ENCODE measurements around the gene GPS2.

The GPS2 gene

DNA sequence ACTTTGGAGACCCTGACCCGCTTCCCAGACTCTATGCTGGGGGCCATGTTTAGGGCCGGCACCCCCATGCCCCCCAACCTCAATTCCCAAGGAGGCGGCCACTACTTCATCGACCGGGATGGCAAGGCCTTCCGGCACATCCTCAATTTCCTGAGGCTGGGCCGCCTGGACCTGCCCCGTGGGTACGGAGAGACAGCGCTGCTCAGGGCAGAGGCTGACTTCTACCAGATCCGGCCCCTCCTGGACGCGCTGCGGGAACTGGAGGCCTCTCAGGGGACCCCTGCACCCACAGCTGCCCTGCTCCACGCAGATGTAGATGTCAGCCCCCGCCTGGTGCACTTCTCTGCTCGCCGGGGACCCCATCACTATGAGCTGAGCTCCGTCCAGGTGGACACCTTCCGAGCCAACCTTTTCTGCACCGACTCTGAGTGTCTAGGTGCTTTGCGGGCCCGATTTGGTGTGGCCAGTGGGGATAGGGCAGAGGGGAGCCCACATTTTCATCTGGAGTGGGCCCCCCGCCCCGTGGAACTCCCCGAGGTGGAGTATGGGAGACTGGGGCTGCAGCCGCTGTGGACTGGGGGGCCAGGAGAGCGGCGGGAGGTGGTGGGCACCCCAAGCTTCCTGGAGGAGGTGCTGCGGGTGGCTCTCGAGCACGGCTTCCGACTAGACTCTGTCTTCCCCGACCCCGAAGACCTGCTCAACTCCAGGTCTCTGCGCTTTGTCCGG lies 37.9 kb upstream of the GPS2 start:
- Histone ChIP-seq H3K4me3 (ENCODE audit: low read length) (no peak overlapping the region), H3K9me3 (ENCODE audit: control insufficient read depth, insufficient read depth, low read length) (no peaks in the 10 kb centered on the region), H3K27ac (ENCODE audit: low read length) (no peak overlapping the region), H3K36me3 (ENCODE audit: control insufficient read depth, insufficient read depth, low read length) (no peaks in the 10 kb centered on the region), H3K27me3 (ENCODE audit: control insufficient read depth, insufficient read depth, low read length) (no peaks in the 10 kb centered on the region), H3K4me1 (ENCODE audit: control insufficient read depth, insufficient read depth, low read length) (peaks cover 4% of the 10 kb centered on the region; the same call in 1 of the 2 replicates)
- DNase-seq (ENCODE audit: low read depth, low spot score), result no peak
- WGBS (ENCODE audit: insufficient coverage, insufficient read length), result no CpG with 5 or more reads among the region's 37 CpGs

- no peaks in the 10 kb centered on the region for H3K36me3 ChIP-seq (ENCODE audit: control insufficient read depth, insufficient read depth, low read length)
- WGBS (ENCODE audit: insufficient coverage, insufficient read length), result no CpG with 5 or more reads among the region's 10 CpGs
- no peak for DNase-seq (ENCODE audit: low read depth, low spot score)
Measured at GRCh38 chr17:7352503-7352889, 37.3 kb upstream of the GPS2 start.

GRCh38 chr17:7351665-7352502 lies 36.7 kb upstream of the GPS2 start, which contains the start of gene KCTD11:
Gene KCTD11 (plus strand): TSS chr17:7352162.
- Histone ChIP-seq H3K9me3 (ENCODE audit: control insufficient read depth, insufficient read depth, low read length) (no peaks in the 10 kb centered on the region), H3K27ac (ENCODE audit: low read length) (no peak within 1 kb of the TSS), H3K36me3 (ENCODE audit: control insufficient read depth, insufficient read depth, low read length) (no peaks in the 10 kb centered on the region), H3K27me3 (ENCODE audit: control insufficient read depth, insufficient read depth, low read length) (no peaks in the 10 kb centered on the region), H3K4me3 (ENCODE audit: low read length) (peak within 1 kb of the TSS; percentile 69; the same call in 1 of the 2 replicates), H3K4me1 (ENCODE audit: control insufficient read depth, insufficient read depth, low read length) (peaks cover 4% of the 10 kb centered on the region; the same call in 1 of the 2 replicates)
- WGBS (ENCODE audit: insufficient coverage, insufficient read length), result no CpG with 5 or more reads among the region's 91 CpGs
- no peak for DNase-seq (ENCODE audit: low read depth, low spot score)

More at GRCh38 chr17:7352503-7352889, 37.3 kb upstream of the GPS2 start:
- Histone ChIP-seq H3K27ac (ENCODE audit: low read length) (no peak overlapping the region), H3K4me1 (ENCODE audit: control insufficient read depth, insufficient read depth, low read length) (peaks cover 4% of the 10 kb centered on the region; the same call in 1 of the 2 replicates), H3K27me3 (ENCODE audit: control insufficient read depth, insufficient read depth, low read length) (no peaks in the 10 kb centered on the region), H3K9me3 (ENCODE audit: control insufficient read depth, insufficient read depth, low read length) (no peaks in the 10 kb centered on the region), H3K4me3 (ENCODE audit: low read length) (peak overlapping the region; percentile 69; the same call in 1 of the 2 replicates)

GRCh38 chr17:7348478-7349242 lies 33.5 kb upstream of the GPS2 start:
- peaks cover 3% of the 10 kb centered on the region; the same call in 1 of the 2 replicates for H3K4me1 ChIP-seq (ENCODE audit: control insufficient read depth, insufficient read depth, low read length)
- H3K9me3 ChIP-seq (ENCODE audit: control insufficient read depth, insufficient read depth, low read length), result no peaks in the 10 kb centered on the region
- no peaks in the 10 kb centered on the region for H3K27me3 ChIP-seq (ENCODE audit: control insufficient read depth, insufficient read depth, low read length)
- no CpG with 5 or more reads among the region's 19 CpGs for WGBS (ENCODE audit: insufficient coverage, insufficient read length)
- no peak overlapping the region for H3K27ac ChIP-seq (ENCODE audit: low read length)
- DNase-seq (ENCODE audit: low read depth, low spot score), result no peak
- no peak overlapping the region for H3K4me3 ChIP-seq (ENCODE audit: low read length)
- H3K36me3 ChIP-seq (ENCODE audit: control insufficient read depth, insufficient read depth, low read length), result no peaks in the 10 kb centered on the region

GRCh38 chr17:7347630-7348477 lies 32.7 kb upstream of the GPS2 start:
- Histone ChIP-seq H3K27me3 (ENCODE audit: control insufficient read depth, insufficient read depth, low read length) (no peaks in the 10 kb centered on the region), H3K4me3 (ENCODE audit: low read length) (no peak overlapping the region), H3K36me3 (ENCODE audit: control insufficient read depth, insufficient read depth, low read length) (no peaks in the 10 kb centered on the region), H3K4me1 (ENCODE audit: control insufficient read depth, insufficient read depth, low read length) (peaks cover 3% of the 10 kb centered on the region; the same call in 1 of the 2 replicates), H3K9me3 (ENCODE audit: control insufficient read depth, insufficient read depth, low read length) (no peaks in the 10 kb centered on the region), H3K27ac (ENCODE audit: low read length) (no peak overlapping the region)
- no peak for DNase-seq (ENCODE audit: low read depth, low spot score)
- WGBS (ENCODE audit: insufficient coverage, insufficient read length), result no CpG with 5 or more reads among the region's 19 CpGs

DNA sequence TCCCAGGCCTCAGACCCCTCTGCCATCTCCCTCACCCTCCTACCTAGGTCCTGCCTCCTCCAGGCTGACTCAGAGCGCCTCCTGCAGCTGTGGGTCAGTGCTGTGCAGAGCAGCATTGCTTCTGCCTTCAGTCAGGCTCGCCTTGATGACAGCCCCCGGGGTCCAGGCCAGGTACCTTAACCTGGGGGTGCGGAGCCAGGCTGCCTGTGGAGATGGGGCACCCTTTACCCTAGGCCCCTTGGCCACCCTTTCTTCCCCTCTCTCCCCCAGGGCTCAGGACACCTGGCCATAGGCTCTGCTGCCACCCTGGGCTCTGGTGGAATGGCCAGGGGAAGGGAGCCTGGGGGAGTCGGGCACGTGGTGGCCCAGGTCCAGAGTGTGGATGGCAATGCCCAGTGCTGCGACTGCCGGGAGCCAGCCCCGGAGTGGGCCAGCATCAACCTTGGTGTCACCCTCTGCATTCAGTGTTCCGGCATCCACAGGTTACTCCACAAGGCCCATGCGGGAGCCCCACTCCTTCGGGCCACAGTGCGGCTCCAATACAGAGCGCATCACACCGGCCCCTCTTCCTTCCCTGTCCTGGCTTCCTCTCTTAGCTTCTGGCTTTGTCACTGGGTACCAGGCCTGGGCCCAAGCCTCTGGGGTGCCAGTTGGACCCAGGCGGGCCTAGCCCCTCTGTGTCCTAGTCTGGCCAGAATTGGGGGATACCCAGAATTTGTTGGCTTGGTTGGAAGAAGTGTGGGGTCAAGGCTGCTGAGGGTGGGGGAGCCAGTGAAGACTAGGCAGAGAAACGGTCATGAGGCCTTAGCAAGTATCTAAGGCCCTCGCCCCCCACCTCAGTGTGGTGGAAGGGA lies 31.8 kb upstream of the GPS2 start:
- Histone ChIP-seq H3K27me3 (ENCODE audit: control insufficient read depth, insufficient read depth, low read length) (no peaks in the 10 kb centered on the region), H3K9me3 (ENCODE audit: control insufficient read depth, insufficient read depth, low read length) (no peaks in the 10 kb centered on the region), H3K4me3 (ENCODE audit: low read length) (no peak overlapping the region), H3K27ac (ENCODE audit: low read length) (no peak overlapping the region), H3K36me3 (ENCODE audit: control insufficient read depth, insufficient read depth, low read length) (no peaks in the 10 kb centered on the region), H3K4me1 (ENCODE audit: control insufficient read depth, insufficient read depth, low read length) (peaks cover 3% of the 10 kb centered on the region; the same call in 1 of the 2 replicates)
- no CpG with 5 or more reads among the region's 18 CpGs for WGBS (ENCODE audit: insufficient coverage, insufficient read length)
- no peak for DNase-seq (ENCODE audit: low read depth, low spot score)

GRCh38 chr17:7343250-7343649 lies 28.1 kb upstream of the GPS2 start:
- H3K4me1 ChIP-seq (ENCODE audit: control insufficient read depth, insufficient read depth, low read length), result no peaks in the 10 kb centered on the region
- no peaks in the 10 kb centered on the region for H3K27me3 ChIP-seq (ENCODE audit: control insufficient read depth, insufficient read depth, low read length)
- H3K27ac ChIP-seq (ENCODE audit: low read length), result no peak overlapping the region
- H3K36me3 ChIP-seq (ENCODE audit: control insufficient read depth, insufficient read depth, low read length), result no peaks in the 10 kb centered on the region
- no peaks in the 10 kb centered on the region for H3K9me3 ChIP-seq (ENCODE audit: control insufficient read depth, insufficient read depth, low read length)
- no peak for DNase-seq (ENCODE audit: low read depth, low spot score)
- no peak overlapping the region for H3K4me3 ChIP-seq (ENCODE audit: low read length)
- WGBS (ENCODE audit: insufficient coverage, insufficient read length), result no CpG with 5 or more reads among the region's 15 CpGs

GRCh38 chr17:7341842-7342241 lies 26.7 kb upstream of the GPS2 start:
- Histone ChIP-seq H3K36me3 (ENCODE audit: control insufficient read depth, insufficient read depth, low read length) (no peaks in the 10 kb centered on the region), H3K27me3 (ENCODE audit: control insufficient read depth, insufficient read depth, low read length) (no peaks in the 10 kb centered on the region), H3K27ac (ENCODE audit: low read length) (no peak overlapping the region), H3K4me3 (ENCODE audit: low read length) (no peak overlapping the region), H3K9me3 (ENCODE audit: control insufficient read depth, insufficient read depth, low read length) (no peaks in the 10 kb centered on the region), H3K4me1 (ENCODE audit: control insufficient read depth, insufficient read depth, low read length) (peaks cover 2% of the 10 kb centered on the region)
- WGBS (ENCODE audit: insufficient coverage, insufficient read length), result no CpG with 5 or more reads among the region's 13 CpGs
- no peak for DNase-seq (ENCODE audit: low read depth, low spot score)

- H3K9me3 ChIP-seq (ENCODE audit: control insufficient read depth, insufficient read depth, low read length), result no peaks in the 10 kb centered on the region
- no peak overlapping the region for H3K4me3 ChIP-seq (ENCODE audit: low read length)
- no peak for DNase-seq (ENCODE audit: low read depth, low spot score)
- H3K27me3 ChIP-seq (ENCODE audit: control insufficient read depth, insufficient read depth, low read length), result no peaks in the 10 kb centered on the region
- WGBS (ENCODE audit: insufficient coverage, insufficient read length), result no CpG with 5 or more reads among the region's 2 CpGs
- H3K36me3 ChIP-seq (ENCODE audit: control insufficient read depth, insufficient read depth, low read length), result no peaks in the 10 kb centered on the region
- H3K27ac ChIP-seq (ENCODE audit: low read length), result no peak overlapping the region
- peaks cover 3% of the 10 kb centered on the region for H3K4me1 ChIP-seq (ENCODE audit: control insufficient read depth, insufficient read depth, low read length)
Measured at GRCh38 chr17:7340179-7340578, 25.0 kb upstream of the GPS2 start.
